ENCODE data around the gene TMEM259. TPM values are rescaled to one million over a fixed set of nuclear protein-coding genes. Genes with fewer than 3 reads are reported as not detected.

TMEM259 gene
- polyA plus RNA-seq, 3 donors from 2014 or later, result 45.6 to 102 (median 61.1) TPM

DNA sequence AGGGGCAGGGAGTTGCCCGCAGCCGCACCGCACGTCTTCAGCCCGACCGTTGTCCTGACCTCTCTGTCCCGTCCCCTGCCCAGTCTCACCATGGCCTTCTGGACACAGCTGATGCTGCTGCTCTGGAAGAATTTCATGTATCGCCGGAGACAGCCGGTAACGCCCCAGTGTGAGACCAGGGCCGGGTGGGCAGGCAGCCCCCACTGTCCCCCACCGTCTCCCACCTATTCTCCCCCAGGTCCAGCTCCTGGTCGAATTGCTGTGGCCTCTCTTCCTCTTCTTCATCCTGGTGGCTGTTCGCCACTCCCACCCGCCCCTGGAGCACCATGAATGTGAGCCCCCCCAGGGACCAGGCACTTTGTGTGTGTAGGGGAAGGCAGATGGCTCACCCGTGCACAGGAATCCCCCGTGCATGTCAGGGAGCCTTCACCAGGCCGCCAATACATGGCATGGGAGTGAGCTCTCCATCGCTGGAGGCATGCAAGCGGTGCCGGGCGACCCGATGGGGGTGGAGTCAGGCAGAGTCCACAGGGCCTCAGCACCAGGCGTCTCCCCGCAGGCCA is 20.4 kb upstream of the TMEM259 start:
- no peaks in the 10 kb centered on the region for H3K9me3 Mint-ChIP-seq
- DNase-seq, result no peak
- peaks cover 0 to 15% (median 11%) of the 10 kb centered on the region in 3 donors for H3K27me3 Mint-ChIP-seq (ENCODE audit: low read depth in 3 of 3)
- H3K27ac Mint-ChIP-seq, result peak overlapping the region in 5 of 6 donors; percentile 24 to 93 (median 79)
- peaks cover 0 to 16% (median 0%) of the 10 kb centered on the region in 3 donors for H3K36me3 Mint-ChIP-seq
- peaks cover 41 to 47% of the 10 kb centered on the region in 2 donors for H3K4me1 Mint-ChIP-seq
- peak overlapping the region; percentile 97 to 99 (median 98) for H3K4me3 Mint-ChIP-seq

DNA sequence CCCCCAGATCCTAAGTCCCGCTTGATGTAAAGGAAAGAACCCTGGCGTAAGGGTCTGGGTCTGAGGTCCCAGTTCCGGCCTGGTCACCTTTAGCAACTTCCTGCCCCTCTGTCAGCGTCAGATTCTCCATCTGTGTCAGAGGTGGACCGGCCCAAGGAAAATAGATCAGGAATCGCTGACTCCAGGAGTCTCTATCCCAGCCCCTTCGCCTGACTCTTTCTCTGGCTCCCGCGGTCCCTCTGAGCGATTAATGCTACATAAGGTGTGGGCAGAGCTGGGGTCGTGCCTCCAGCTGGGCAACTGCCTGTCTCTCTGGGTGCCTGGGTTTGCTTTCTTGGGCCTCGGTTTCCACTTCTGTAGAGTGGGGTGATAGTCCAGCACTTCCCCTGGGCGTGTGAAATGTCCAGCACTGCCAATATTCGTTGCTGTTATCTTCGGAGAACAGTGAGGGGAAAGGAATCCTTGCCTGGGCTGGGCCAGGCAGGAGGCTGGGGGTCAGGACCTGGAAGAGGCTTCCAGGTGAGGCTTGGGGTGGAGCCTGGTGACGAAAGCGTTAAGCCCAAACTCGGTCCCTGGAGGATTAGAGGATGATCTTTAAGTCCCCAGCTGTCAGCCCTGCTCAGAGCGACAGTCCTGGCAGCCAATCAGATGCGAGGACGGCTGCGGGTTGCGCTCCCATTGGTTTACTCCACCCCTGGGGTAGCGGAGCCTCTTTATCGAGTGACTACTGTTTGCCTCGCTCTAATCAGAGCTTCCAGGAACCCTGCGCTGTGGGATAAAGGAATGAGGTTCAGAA is 19.8 kb upstream of the TMEM259 start:
- peaks cover 0 to 18% (median 11%) of the 10 kb centered on the region in 3 donors for H3K27me3 Mint-ChIP-seq (ENCODE audit: low read depth in 3 of 3)
- peak; percentile 78 to 82 (median 80) for DNase-seq
- H3K9me3 Mint-ChIP-seq, result no peaks in the 10 kb centered on the region
- H3K4me1 Mint-ChIP-seq, result peaks cover 41 to 44% of the 10 kb centered on the region in 2 donors
- peaks cover 0 to 16% (median 0%) of the 10 kb centered on the region in 3 donors for H3K36me3 Mint-ChIP-seq
- peak overlapping the region; percentile 97 to 99 (median 98) for H3K4me3 Mint-ChIP-seq
- peak overlapping the region; percentile 74 to 93 (median 92) for H3K27ac Mint-ChIP-seq

DNA sequence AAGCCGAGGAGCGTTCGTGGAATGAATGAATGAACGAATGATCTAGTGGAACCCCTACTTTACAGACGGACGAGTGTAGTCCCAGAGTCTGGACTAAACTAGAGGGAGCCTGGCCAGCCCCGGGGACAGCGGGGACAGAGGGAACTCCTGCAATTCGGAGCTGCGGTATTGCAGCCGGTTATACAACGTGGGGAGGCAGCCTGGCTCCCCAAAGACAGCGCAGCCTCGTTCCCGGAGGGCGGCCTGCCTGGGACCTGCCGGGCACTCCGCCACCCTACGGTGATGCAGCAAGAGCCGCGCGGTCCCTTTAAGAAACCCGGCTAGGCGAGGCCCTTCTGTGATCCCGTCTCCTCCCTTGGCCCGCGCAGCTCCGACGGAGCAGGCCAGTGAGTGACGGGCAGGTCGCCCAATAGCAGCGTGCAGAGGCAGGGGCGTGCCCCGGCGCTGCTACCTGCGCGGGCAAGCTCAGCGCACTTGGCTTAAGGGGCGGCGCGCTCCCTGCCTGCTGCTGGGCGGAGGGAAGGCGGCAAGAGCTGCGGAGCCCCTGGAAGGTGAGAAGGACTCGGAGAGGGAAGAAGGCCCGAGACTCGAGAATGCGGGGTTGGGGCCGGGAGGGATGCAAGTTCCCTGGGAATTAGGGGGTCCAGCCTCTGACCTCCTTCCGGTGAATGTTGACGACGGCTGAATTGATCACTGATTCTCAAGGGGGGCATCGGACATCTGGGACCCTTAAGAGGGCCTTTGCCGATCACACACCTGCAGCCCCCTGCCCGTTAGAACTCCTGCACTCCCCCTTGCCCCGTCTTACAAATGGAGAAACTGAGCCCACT is 18.9 kb upstream of the TMEM259 start, which contains the start of gene ABCA7:
Gene ABCA7, plus strand, starts transcription at position 462 of the 830 bp plus-strand sequence. CDS start 1,255 bp downstream, outside the sequence.
- H3K4me1 Mint-ChIP-seq, result peaks cover 41 to 45% of the 10 kb centered on the region in 2 donors
- DNase-seq, result peak; percentile 96 to 98 (median 98)
- H3K36me3 Mint-ChIP-seq, result peaks cover 0 to 12% (median 0%) of the 10 kb centered on the region in 3 donors
- H3K4me3 Mint-ChIP-seq, result peak within 1 kb of the TSS; percentile 97 to 99 (median 98)
- H3K27ac Mint-ChIP-seq, result peak within 1 kb of the TSS; percentile 79 to 93 (median 92)
- H3K9me3 Mint-ChIP-seq, result no peaks in the 10 kb centered on the region
- peaks cover 0 to 18% (median 11%) of the 10 kb centered on the region in 3 donors for H3K27me3 Mint-ChIP-seq (ENCODE audit: low read depth in 3 of 3)

DNA sequence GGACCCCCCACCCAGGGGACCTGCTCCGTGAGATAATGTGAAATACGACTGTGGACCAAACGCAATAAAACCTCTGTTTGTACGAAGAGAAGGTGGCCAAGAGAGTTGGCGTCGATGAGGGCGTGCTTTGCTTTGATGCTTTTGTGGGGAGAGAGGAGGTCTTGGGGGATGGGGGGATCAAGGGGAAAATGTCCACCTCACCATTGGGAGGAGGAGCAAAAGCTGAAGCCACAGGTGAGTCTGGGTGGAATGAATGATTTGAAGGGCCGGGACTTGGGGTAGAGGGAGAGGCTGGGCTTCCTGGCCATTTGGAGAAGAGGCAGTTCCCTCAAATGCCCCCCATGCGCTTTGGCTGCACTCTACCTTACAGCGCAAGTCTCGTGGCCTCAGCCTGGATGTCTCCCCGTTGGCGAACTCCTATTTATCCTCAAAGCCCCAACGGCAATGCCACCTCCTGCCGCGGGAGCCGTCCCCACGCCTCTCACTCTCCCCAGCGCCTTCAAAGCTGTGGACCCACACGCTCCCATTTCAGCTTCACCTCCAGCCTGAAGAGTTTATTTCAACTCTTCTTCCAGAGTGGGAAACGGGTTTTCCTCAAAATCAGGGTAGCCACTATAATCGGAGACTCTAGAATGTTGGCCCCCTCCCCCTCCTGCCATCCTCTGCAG is 18.2 kb upstream of the TMEM259 start:
- Mint-ChIP-seq H3K4me3 (peak overlapping the region; percentile 30 to 99 (median 97)), H3K36me3 (peaks cover 0 to 12% (median 0%) of the 10 kb centered on the region in 3 donors), H3K9me3 (no peaks in the 10 kb centered on the region), H3K27me3 (ENCODE audit: low read depth in 3 of 3) (peaks cover 0 to 18% (median 11%) of the 10 kb centered on the region in 3 donors), H3K4me1 (peaks cover 41 to 45% of the 10 kb centered on the region in 2 donors), H3K27ac (peak overlapping the region in 5 of 6 donors; percentile 85 to 93 (median 92))
- DNase-seq, result no peak

DNA sequence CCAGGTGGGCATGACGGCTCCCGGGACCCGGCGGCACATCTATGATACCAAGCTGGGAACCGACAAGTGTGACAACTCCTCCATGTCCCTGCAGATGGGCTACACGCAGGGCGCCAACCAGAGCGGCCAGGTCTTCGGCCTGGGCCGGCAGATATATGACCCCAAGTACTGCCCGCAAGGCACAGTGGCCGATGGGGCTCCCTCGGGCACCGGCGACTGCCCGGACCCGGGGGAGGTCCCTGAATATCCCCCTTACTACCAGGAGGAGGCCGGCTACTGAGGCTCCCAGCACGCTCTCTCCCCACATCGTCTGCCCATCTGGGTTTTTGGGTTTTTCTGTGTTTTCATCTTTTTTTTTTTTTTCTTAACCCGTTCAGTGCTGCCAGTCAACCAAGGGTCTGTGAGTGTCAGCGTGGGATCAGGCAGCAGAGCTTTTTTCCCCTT is 16.7 kb upstream of the TMEM259 start:
- Mint-ChIP-seq H3K27ac (peak overlapping the region in 5 of 6 donors; percentile 23 to 93 (median 92)), H3K36me3 (peaks cover 0 to 15% (median 3%) of the 10 kb centered on the region in 3 donors), H3K27me3 (ENCODE audit: low read depth in 3 of 3) (peaks cover 0 to 18% (median 11%) of the 10 kb centered on the region in 3 donors), H3K9me3 (no peaks in the 10 kb centered on the region), H3K4me3 (peak overlapping the region in 3 of 5 donors; percentile 97 to 99 (median 99)), H3K4me1 (peaks cover 41 to 45% of the 10 kb centered on the region in 2 donors)
- no peak for DNase-seq

DNA sequence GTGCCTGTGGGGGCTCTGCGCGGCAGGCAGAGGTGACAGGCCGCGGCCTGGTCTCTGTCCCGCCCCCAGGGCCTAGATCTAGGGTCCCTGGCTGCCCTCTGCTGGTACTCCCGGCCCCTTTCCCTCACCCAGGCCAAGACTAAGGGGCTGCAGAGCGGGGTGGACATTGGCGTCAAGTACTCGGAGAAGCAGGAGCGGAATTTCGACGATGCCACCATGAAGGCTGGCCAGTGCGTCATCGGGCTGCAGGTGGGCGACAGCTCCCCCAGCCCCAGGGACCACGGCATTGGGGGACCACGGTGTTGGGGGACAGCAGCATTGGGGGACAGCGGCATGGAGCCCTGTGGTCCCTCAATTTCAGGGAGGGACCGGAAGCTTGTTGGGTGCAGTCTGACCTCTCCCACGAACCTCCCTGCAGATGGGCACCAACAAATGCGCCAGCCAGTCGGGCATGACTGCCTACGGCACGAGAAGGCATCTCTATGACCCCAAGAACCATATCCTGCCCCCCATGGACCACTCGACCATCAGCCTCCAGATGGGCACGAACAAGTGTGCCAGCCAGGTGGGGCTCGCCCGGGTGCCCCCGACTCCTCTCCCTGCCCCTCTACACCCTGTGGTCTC is 15.2 kb upstream of the TMEM259 start:
- peak overlapping the region in 3 of 6 donors; percentile 19 to 73 (median 57) for H3K27ac Mint-ChIP-seq
- peak overlapping the region in 1 of 5 donors; percentile 21 for H3K4me3 Mint-ChIP-seq
- H3K27me3 Mint-ChIP-seq (ENCODE audit: low read depth in 3 of 3), result peaks cover 0 to 16% (median 11%) of the 10 kb centered on the region in 3 donors
- DNase-seq, result peak in 1 of 3 donors; percentile 31
- H3K36me3 Mint-ChIP-seq, result peaks cover 0 to 15% (median 3%) of the 10 kb centered on the region in 3 donors
- H3K4me1 Mint-ChIP-seq, result peaks cover 37 to 39% of the 10 kb centered on the region in 2 donors
- no peaks in the 10 kb centered on the region for H3K9me3 Mint-ChIP-seq

DNA sequence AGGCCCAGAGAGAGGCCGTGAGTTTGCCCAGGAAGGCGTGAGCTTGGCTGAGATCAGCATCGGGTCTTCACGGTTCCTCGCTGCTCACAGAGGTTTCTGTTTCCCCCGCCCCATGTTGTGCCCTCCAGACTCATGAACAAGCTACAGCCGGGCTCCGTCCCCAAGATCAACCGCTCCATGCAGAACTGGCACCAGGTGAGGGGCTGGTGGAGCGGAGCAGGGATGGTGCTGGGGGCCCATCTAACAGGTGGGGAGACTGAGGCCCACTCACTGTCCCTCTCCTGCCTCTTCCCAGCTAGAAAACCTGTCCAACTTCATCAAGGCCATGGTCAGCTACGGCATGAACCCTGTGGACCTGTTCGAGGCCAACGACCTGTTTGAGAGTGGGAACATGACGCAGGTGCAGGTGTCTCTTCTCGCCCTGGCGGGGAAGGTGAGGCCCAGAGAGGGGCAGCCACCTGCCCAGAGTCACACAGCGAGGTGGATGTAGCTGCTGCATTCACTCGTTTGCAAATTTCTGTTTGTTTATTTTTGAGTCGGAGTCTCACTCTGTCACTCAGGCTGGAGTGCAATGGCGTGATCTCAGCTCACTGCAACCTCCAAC is 11.4 kb upstream of the TMEM259 start:
- Mint-ChIP-seq H3K9me3 (no peaks in the 10 kb centered on the region), H3K27me3 (ENCODE audit: low read depth in 3 of 3) (peaks cover 9 to 13% (median 11%) of the 10 kb centered on the region in 3 donors), H3K27ac (peak overlapping the region in 3 of 6 donors; percentile 10 to 26 (median 23)), H3K36me3 (peaks cover 4 to 7% (median 5%) of the 10 kb centered on the region in 3 donors), H3K4me1 (peaks cover 20 to 22% of the 10 kb centered on the region in 2 donors), H3K4me3 (no peak overlapping the region)
- DNase-seq, result no peak

DNA sequence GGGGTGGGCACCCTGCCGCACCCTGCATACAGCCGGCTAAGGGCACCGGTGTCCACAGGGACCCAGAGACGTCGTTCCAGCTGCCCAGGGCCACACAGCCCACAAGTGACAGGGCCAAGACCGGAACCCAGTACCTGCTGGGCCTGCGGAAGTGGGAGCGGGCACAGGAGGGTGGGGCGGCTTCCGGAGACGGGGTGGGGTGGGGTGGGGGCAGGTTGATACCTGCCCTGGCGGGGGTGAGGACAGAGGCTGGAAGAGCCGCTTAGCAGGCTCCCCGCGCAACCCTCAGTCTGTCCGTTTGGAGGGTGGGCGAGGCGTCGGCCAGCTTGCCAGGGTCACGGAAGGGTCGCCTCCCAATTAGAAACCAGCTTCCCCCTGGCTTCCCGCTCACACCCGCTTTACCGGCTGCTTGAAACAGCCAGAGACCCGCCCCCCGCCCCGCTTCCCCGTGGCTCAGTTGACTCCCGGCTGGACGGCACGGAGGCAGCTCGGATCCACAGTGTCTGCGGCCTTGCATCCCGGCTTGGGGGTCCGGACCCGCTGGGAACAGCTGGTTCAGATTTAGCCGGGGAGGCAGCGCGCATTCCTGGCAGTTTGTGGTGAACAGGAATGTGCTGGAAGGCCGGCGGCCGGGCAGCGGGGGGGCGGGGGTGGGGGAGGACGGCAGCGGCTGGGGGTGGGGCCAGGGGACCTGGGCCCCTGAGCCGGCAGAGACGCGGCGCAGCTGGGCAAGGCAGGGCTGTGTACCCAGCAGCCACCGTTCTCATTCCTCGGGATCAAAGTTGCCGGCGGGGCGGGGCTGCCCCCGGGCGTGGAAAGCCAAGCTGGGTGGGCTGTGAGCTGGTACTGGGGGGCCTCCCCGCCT is 7.4 kb upstream of the TMEM259 start:
- DNase-seq, result peak; percentile 45 to 48 (median 46)
- Mint-ChIP-seq H3K4me3 (peak overlapping the region; percentile 86 to 96 (median 94)), H3K4me1 (peaks cover 23 to 25% of the 10 kb centered on the region in 2 donors), H3K9me3 (no peaks in the 10 kb centered on the region), H3K27ac (peak overlapping the region; percentile 69 to 94 (median 85)), H3K36me3 (peaks cover 1 to 5% (median 4%) of the 10 kb centered on the region in 3 donors), H3K27me3 (ENCODE audit: low read depth in 3 of 3) (peaks cover 7 to 16% (median 11%) of the 10 kb centered on the region in 3 donors)

DNA sequence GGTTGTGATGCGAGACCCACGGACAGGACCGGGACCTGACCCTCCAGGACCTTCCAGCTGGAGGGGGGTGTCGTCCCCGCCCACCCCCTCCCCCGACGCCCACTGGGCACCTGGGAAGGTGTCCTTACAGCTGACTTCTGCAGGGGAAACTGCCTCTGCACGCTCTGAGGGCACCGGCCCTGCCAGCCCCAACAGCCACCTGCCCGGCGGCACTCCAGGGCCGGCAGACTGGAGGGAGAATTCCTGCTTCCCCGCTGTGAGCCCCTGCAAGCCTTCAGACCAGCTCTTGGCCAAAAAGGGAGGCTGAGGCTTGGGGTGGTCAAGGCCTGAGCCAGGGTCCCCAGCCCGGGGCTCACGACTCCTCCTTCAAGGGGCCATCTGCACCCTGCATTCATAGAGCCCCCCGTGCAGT is 6.7 kb upstream of the TMEM259 start:
- H3K9me3 Mint-ChIP-seq, result no peaks in the 10 kb centered on the region
- H3K4me1 Mint-ChIP-seq, result peaks cover 23 to 25% of the 10 kb centered on the region in 2 donors
- peak overlapping the region; percentile 83 to 95 (median 91) for H3K27ac Mint-ChIP-seq
- DNase-seq, result no peak
- peak overlapping the region; percentile 91 to 96 (median 94) for H3K4me3 Mint-ChIP-seq
- peaks cover 7 to 16% (median 11%) of the 10 kb centered on the region in 3 donors for H3K27me3 Mint-ChIP-seq (ENCODE audit: low read depth in 3 of 3)
- H3K36me3 Mint-ChIP-seq, result peaks cover 0 to 4% (median 4%) of the 10 kb centered on the region in 3 donors

DNA sequence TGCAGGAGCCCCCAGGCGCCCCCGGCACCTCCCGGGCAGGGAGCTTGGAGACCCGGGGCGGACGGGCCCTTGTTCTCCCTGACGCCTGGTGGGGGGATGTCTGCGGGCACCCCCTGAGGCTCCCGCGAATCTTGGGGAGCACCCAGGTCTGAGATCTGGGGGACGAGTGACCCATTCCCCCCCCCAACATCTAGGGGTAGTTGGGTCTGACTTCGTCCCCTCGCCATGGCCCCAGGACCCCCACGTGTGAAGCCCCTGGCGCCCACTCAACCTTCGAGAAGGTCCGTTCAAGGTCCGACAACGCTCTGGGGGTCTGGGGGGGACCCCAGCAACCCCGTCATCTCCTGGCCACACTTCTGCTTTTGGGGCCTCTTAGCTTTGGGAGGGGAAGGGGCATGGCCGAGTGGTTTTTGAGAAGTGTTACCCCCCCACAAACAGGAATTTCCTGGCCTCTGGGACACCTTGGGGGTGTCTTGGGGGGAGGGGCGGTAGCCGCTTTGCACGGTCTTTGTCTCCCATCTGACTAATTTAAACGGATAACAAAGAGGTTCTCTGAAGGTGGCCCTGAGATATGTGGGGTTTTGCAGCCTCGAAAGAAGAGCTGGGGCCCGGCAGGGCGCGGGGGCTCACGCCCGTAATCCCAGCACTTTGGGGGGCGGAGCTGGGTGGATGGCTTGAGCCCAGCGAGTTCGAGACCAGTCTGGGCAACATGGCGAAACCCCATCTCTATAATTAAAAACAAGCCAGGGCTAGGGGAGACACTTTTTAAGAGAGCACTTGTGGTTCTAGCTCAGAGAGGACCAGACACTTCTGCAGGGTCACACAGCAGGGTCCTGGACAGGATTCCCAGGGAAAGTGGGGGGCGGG is 6.1 kb upstream of the TMEM259 start:
- Mint-ChIP-seq H3K4me1 (peaks cover 23 to 25% of the 10 kb centered on the region in 2 donors), H3K36me3 (peaks cover 0 to 4% (median 4%) of the 10 kb centered on the region in 3 donors)

More for the DNA sequence above, 6.1 kb upstream of the TMEM259 start:
- Mint-ChIP-seq H3K4me3 (peak overlapping the region; percentile 91 to 96 (median 94)), H3K9me3 (no peaks in the 10 kb centered on the region), H3K27me3 (ENCODE audit: low read depth in 3 of 3) (peaks cover 7 to 16% (median 11%) of the 10 kb centered on the region in 3 donors), H3K27ac (peak overlapping the region; percentile 87 to 95 (median 95))
- peak; percentile 30 to 45 (median 43) for DNase-seq
